ENCODE data around the gene MTCH1. TPM values are rescaled to one million over a fixed set of nuclear protein-coding genes. Genes with fewer than 3 reads are reported as not detected.

Gene MTCH1
- total RNA-seq, 1 donor from 2014 or later, result 133 TPM

- no peak for DNase-seq
- H3K4me1 Mint-ChIP-seq, result peaks cover 51% of the 10 kb centered on the region
- ATAC-seq (ENCODE audit: low read depth), result no peak
- no peak overlapping the region for H3K27ac Mint-ChIP-seq
- ChIA-PET POLR2A (no interaction called here), CTCF (no interaction called here)
- no peak for TF ChIP-seq CTCF (IDR thresholded peaks at IDR 0.05)
- H3K4me3 Mint-ChIP-seq, result no peak overlapping the region
- intact Hi-C loops (cut with micrococcal nuclease), result no loop called here
- peaks cover 2% of the 10 kb centered on the region for H3K36me3 Mint-ChIP-seq (ENCODE audit: low read depth)
- H3K27me3 Mint-ChIP-seq, result no peaks in the 10 kb centered on the region
- H3K9me3 Mint-ChIP-seq, result no peaks in the 10 kb centered on the region
Measured at GRCh38 chr6:36958775-36959554, 27.0 kb downstream of the MTCH1 start.

- ATAC-seq (ENCODE audit: low read depth) (no peak), DNase-seq (no peak)
- peaks cover 2% of the 10 kb centered on the region for H3K36me3 Mint-ChIP-seq (ENCODE audit: low read depth)
- no peak overlapping the region for H3K27ac Mint-ChIP-seq
- no peak overlapping the region for H3K4me3 Mint-ChIP-seq
- H3K4me1 Mint-ChIP-seq, result peaks cover 47% of the 10 kb centered on the region
- ChIA-PET CTCF (no interaction called here), POLR2A (no interaction called here)
- no peaks in the 10 kb centered on the region for H3K9me3 Mint-ChIP-seq
- intact Hi-C loops (cut with micrococcal nuclease), result no loop called here
- no peak for TF ChIP-seq CTCF (IDR thresholded peaks at IDR 0.05)
- no peaks in the 10 kb centered on the region for H3K27me3 Mint-ChIP-seq
Measured at GRCh38 chr6:36957773-36958271, 28.2 kb downstream of the MTCH1 start.

GRCh38 chr6:36956446-36956820, 29.6 kb downstream of the MTCH1 start:
- no peak overlapping the region for H3K4me3 Mint-ChIP-seq
- CTCF ChIA-PET, result interaction anchor here (1.4 kb wide), 1 partner anchor 20 kb away, joined by 3 read pairs; no protein-coding TSS in a partner anchor
- no peaks in the 10 kb centered on the region for H3K9me3 Mint-ChIP-seq
- POLR2A ChIA-PET, result interaction anchor here (0.6 kb wide), 1 partner anchor 791 kb away, joined by 3 read pairs; no protein-coding TSS in a partner anchor
- H3K27ac Mint-ChIP-seq, result no peak overlapping the region
- peaks cover 2% of the 10 kb centered on the region for H3K36me3 Mint-ChIP-seq (ENCODE audit: low read depth)
- DNase-seq (no peak), ATAC-seq (ENCODE audit: low read depth) (no peak)
- intact Hi-C loops (cut with micrococcal nuclease), result no loop called here
- TF ChIP-seq CTCF (IDR thresholded peaks at IDR 0.05), result no peak
- H3K4me1 Mint-ChIP-seq, result peaks cover 41% of the 10 kb centered on the region
- no peaks in the 10 kb centered on the region for H3K27me3 Mint-ChIP-seq

- intact Hi-C loops (cut with micrococcal nuclease), result no loop called here
- Mint-ChIP-seq H3K27me3 (no peaks in the 10 kb centered on the region), H3K9me3 (no peaks in the 10 kb centered on the region), H3K4me1 (peaks cover 41% of the 10 kb centered on the region), H3K36me3 (ENCODE audit: low read depth) (peaks cover 2% of the 10 kb centered on the region), H3K27ac (peak overlapping the region; percentile 50), H3K4me3 (peak overlapping the region; percentile 25)
- no peak for DNase-seq
- ChIA-PET CTCF (interaction anchor here (1.0 to 1.4 kb wide), 3 partner anchors 20 to 64 kb away, joined by 3 read pairs; no protein-coding TSS in a partner anchor), POLR2A (interaction anchor here (0.7 to 1.3 kb wide), 2 partner anchors 50 to 62 kb away, joined by 3 read pairs; no protein-coding TSS in a partner anchor)
- TF ChIP-seq CTCF (IDR thresholded peaks at IDR 0.05), result no peak
- peak; percentile 18 for ATAC-seq (ENCODE audit: low read depth)
Measured at GRCh38 chr6:36955671-36956445, 30.1 kb downstream of the MTCH1 start.

GRCh38 chr6:36955136-36955535, 30.9 kb downstream of the MTCH1 start:
- Mint-ChIP-seq H3K36me3 (ENCODE audit: low read depth) (peaks cover 2% of the 10 kb centered on the region), H3K4me3 (peak overlapping the region; percentile 25), H3K27ac (no peak overlapping the region), H3K4me1 (peaks cover 41% of the 10 kb centered on the region), H3K9me3 (no peaks in the 10 kb centered on the region), H3K27me3 (no peaks in the 10 kb centered on the region)
- no peak for TF ChIP-seq CTCF (IDR thresholded peaks at IDR 0.05)
- intact Hi-C loops (cut with micrococcal nuclease), result no loop called here
- ChIA-PET POLR2A (interaction anchor here (1.0 to 1.3 kb wide), 2 partner anchors 22 to 63 kb away, joined by 3 to 5 read pairs; no protein-coding TSS in a partner anchor), CTCF (interaction anchor here (1.0 to 1.4 kb wide), 3 partner anchors 21 to 64 kb away, joined by 3 read pairs; no protein-coding TSS in a partner anchor)
- ATAC-seq (ENCODE audit: low read depth) (peak; percentile 56), DNase-seq (no peak)

All from activated B cell treated with CpG ODN at 0.5 μM for 24 hours (primary cell).